Stimulated activated memory B cell treated with anti-CD40 and anti-IgM and Interleukin-4, amounts not matched to agents 10 μg/mL and 1 μg/mL and 100 μg/mL, for 72 hours (primary cell): Measurements from ENCODE around the gene ARHGAP6.
"Not testable (repeated sequence)": the region's sequence is repeated elsewhere in the genome, so short reads cannot be mapped to it uniquely, and the experiment has no call there.

Experiments used
- ATAC-seq: fragments of 150-1000 bp; cut with Tn5 transposase; 2 replicates; pipeline ENCODE4 v1.10.0; 2021
- H3K27ac Mint-ChIP-seq: one replicate; pipeline ENCODE4 v1.8.0; 2022; ENCODE audit warnings: mild to moderate bottlenecking, mixed read lengths
- H3K27me3 Mint-ChIP-seq: one replicate; pipeline ENCODE4 v1.8.0; 2022; ENCODE audit warnings: mixed read lengths
- H3K36me3 Mint-ChIP-seq: one replicate; pipeline ENCODE4 v1.8.0; 2022; ENCODE audit warnings: mixed read lengths
- H3K4me1 Mint-ChIP-seq: one replicate; pipeline ENCODE4 v1.8.0; 2022; ENCODE audit warnings: mixed read lengths
- H3K4me3 Mint-ChIP-seq: one replicate; pipeline ENCODE4 v1.8.0; 2022; ENCODE audit warnings: mild to moderate bottlenecking, moderate library complexity, mixed read lengths
- H3K9me3 Mint-ChIP-seq: one replicate; pipeline ENCODE4 v1.8.0; 2022; ENCODE audit warnings: mixed read lengths

Gene ARHGAP6

GRCh38 chrX:11535156-11535919, 130.4 kb downstream of the ARHGAP6 start:
- no peak overlapping the region for H3K4me3 Mint-ChIP-seq
- H3K27me3 Mint-ChIP-seq = no peaks in the 10 kb centered on the region
- H3K36me3 Mint-ChIP-seq = no peaks in the 10 kb centered on the region
- no peak for ATAC-seq
- no peaks in the 10 kb centered on the region for H3K4me1 Mint-ChIP-seq
- H3K9me3 Mint-ChIP-seq = no peaks in the 10 kb centered on the region
- H3K27ac Mint-ChIP-seq = peak overlapping the region; percentile 18

- Mint-ChIP-seq H3K27me3 (no peaks in the 10 kb centered on the region), H3K4me1 (no peaks in the 10 kb centered on the region), H3K36me3 (no peaks in the 10 kb centered on the region), H3K4me3 (no peak overlapping the region), H3K27ac (no peak overlapping the region), H3K9me3 (no peaks in the 10 kb centered on the region)
- peak; percentile 81 for ATAC-seq
Observed at GRCh38 chrX:11533199-11533651, 132.5 kb downstream of the ARHGAP6 start.

GRCh38 chrX:11532291-11533078, 133.2 kb downstream of the ARHGAP6 start:
- Mint-ChIP-seq H3K36me3 (no peaks in the 10 kb centered on the region), H3K4me3 (no peak overlapping the region), H3K4me1 (no peaks in the 10 kb centered on the region), H3K27ac (no peak overlapping the region), H3K27me3 (no peaks in the 10 kb centered on the region), H3K9me3 (no peaks in the 10 kb centered on the region)
- ATAC-seq = no peak

- no peak for ATAC-seq
- Mint-ChIP-seq H3K27me3 (no peaks in the 10 kb centered on the region), H3K4me1 (no peaks in the 10 kb centered on the region), H3K9me3 (no peaks in the 10 kb centered on the region), H3K4me3 (no peak overlapping the region), H3K27ac (no peak overlapping the region), H3K36me3 (no peaks in the 10 kb centered on the region)
Observed at GRCh38 chrX:11531226-11531625, 134.5 kb downstream of the ARHGAP6 start.

- H3K36me3 Mint-ChIP-seq = no peaks in the 10 kb centered on the region
- H3K4me1 Mint-ChIP-seq = no peaks in the 10 kb centered on the region
- H3K4me3 Mint-ChIP-seq = no peak overlapping the region
- no peak overlapping the region for H3K27ac Mint-ChIP-seq
- no peaks in the 10 kb centered on the region for H3K27me3 Mint-ChIP-seq
- ATAC-seq = no peak
- no peaks in the 10 kb centered on the region for H3K9me3 Mint-ChIP-seq
Observed at GRCh38 chrX:11530621-11531020, 135.1 kb downstream of the ARHGAP6 start.

DNA sequence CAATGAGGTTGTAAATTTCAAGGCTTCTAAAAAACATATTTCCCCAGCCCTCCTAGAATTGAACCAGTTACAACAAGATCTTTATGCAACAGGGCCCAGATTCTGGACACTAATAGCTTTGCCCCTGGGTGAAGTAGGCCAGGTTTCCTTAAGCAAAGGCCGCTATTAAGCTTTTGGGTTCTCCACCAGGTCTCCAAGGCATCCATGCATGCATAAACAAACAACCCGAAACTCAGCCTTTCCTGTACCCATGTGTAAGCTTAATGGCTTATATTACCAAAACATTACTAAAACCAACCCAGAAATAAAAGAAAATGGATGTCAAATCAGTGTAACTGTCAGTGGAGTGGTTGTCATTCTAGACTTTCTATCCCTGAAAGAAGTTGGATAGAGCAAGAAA, 137.1 kb downstream of the ARHGAP6 start:
- Mint-ChIP-seq H3K36me3 (no peaks in the 10 kb centered on the region), H3K9me3 (no peaks in the 10 kb centered on the region), H3K27ac (no peak overlapping the region), H3K4me3 (no peak overlapping the region), H3K4me1 (no peaks in the 10 kb centered on the region), H3K27me3 (no peaks in the 10 kb centered on the region)
- ATAC-seq = no peak

GRCh38 chrX:11525685-11526084, 140.0 kb downstream of the ARHGAP6 start:
- H3K27me3 Mint-ChIP-seq = no peaks in the 10 kb centered on the region
- no peaks in the 10 kb centered on the region for H3K36me3 Mint-ChIP-seq
- H3K4me3 Mint-ChIP-seq = no peak overlapping the region
- no peak for ATAC-seq
- no peak overlapping the region for H3K27ac Mint-ChIP-seq
- H3K4me1 Mint-ChIP-seq = no peaks in the 10 kb centered on the region
- no peaks in the 10 kb centered on the region for H3K9me3 Mint-ChIP-seq

- not testable (repeated sequence) for H3K4me3 Mint-ChIP-seq, H3K4me1 Mint-ChIP-seq, H3K27ac Mint-ChIP-seq, H3K36me3 Mint-ChIP-seq, H3K27me3 Mint-ChIP-seq, H3K9me3 Mint-ChIP-seq, ATAC-seq
Observed at GRCh38 chrX:11519234-11519633, 146.5 kb downstream of the ARHGAP6 start.

DNA sequence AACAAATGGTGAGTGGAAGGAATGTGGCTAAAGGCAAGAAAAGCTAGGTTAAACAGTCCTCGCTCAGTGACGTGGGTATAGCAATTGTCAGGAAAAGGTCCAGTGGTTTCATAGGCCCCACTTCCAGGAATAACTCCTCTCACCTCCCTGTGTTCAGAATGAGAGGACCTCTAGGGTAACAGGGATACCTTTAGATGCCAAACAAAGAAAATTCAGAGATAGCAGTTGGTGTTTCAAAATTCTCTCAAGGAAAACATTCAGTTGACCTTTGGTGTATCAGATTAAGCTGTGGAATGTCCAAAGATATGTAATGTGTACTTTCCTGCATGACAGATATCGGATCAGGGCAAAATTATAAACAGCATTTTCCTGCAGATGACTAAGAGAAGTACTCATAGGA, 155.9 kb downstream of the ARHGAP6 start:
- Mint-ChIP-seq H3K27ac (no peak overlapping the region), H3K27me3 (no peaks in the 10 kb centered on the region), H3K9me3 (peaks cover 3% of the 10 kb centered on the region), H3K36me3 (no peaks in the 10 kb centered on the region), H3K4me3 (no peak overlapping the region), H3K4me1 (no peaks in the 10 kb centered on the region)
- no peak for ATAC-seq

GRCh38 chrX:11504234-11504633, 161.5 kb downstream of the ARHGAP6 start:
- Mint-ChIP-seq H3K4me1 (no peaks in the 10 kb centered on the region), H3K27me3 (no peaks in the 10 kb centered on the region)

GRCh38 chrX:11499076-11500044, 166.4 kb downstream of the ARHGAP6 start:
- H3K9me3 Mint-ChIP-seq = no peaks in the 10 kb centered on the region
- ATAC-seq = no peak
- no peaks in the 10 kb centered on the region for H3K27me3 Mint-ChIP-seq
- H3K4me3 Mint-ChIP-seq = no peak overlapping the region
- H3K4me1 Mint-ChIP-seq = no peaks in the 10 kb centered on the region
- H3K36me3 Mint-ChIP-seq = no peaks in the 10 kb centered on the region
- no peak overlapping the region for H3K27ac Mint-ChIP-seq

More at GRCh38 chrX:11504234-11504633, 161.5 kb downstream of the ARHGAP6 start:
- H3K27ac Mint-ChIP-seq = no peak overlapping the region
- no peaks in the 10 kb centered on the region for H3K9me3 Mint-ChIP-seq
- H3K36me3 Mint-ChIP-seq = no peaks in the 10 kb centered on the region
- no peak for ATAC-seq
- H3K4me3 Mint-ChIP-seq = no peak overlapping the region

DNA sequence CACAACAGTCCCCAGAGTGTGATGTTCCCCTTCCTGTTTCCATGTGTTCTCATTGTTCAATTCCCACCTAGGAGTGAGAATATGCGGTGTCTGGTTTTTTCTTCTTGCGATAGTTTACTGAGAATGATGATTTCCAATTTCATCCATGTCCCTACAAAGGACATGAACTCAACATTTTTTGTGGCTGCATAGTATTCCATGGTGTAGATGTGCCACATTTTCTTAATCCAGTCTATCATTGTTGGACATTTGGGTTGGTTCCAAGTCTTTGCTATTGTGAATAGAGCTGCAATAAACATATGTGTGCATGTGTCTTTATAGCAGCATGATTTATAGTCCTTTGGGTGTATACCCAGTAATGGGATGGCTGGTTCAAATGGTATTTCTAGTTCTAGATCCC, 174.3 kb downstream of the ARHGAP6 start:
- H3K27ac Mint-ChIP-seq, H3K4me3 Mint-ChIP-seq, H3K4me1 Mint-ChIP-seq, H3K36me3 Mint-ChIP-seq, ATAC-seq, H3K27me3 Mint-ChIP-seq, H3K9me3 Mint-ChIP-seq: not testable (repeated sequence)

GRCh38 chrX:11484290-11484689, 181.4 kb downstream of the ARHGAP6 start:
- H3K36me3 Mint-ChIP-seq = no peaks in the 10 kb centered on the region
- H3K9me3 Mint-ChIP-seq = no peaks in the 10 kb centered on the region
- ATAC-seq = no peak
- H3K4me3 Mint-ChIP-seq = no peak overlapping the region
- no peaks in the 10 kb centered on the region for H3K4me1 Mint-ChIP-seq
- peaks cover 19% of the 10 kb centered on the region for H3K27me3 Mint-ChIP-seq
- no peak overlapping the region for H3K27ac Mint-ChIP-seq

GRCh38 chrX:11481035-11481434, 184.7 kb downstream of the ARHGAP6 start:
- Mint-ChIP-seq H3K4me1 (no peaks in the 10 kb centered on the region), H3K27ac (no peak overlapping the region), H3K36me3 (no peaks in the 10 kb centered on the region), H3K4me3 (no peak overlapping the region), H3K9me3 (no peaks in the 10 kb centered on the region), H3K27me3 (peaks cover 9% of the 10 kb centered on the region)
- no peak for ATAC-seq

DNA sequence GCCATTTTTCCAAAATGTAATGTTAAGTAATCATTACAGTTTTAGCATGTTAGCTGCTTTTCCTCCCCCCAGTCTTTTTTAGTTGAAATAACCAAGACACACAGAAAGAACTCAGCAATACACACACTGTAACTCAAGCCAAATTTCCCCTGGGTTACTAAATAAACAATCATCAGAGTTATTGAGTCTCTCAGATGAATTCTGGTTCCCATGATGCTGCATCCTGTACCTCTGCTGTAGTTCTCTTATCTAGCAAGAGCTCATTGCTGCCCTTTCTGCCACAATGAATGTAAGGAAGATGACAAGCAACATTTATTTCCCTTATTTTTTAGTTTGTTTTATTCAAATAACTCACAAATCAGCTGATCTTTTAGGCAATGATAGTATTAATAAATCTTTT, 185.1 kb downstream of the ARHGAP6 start:
- no peak overlapping the region for H3K4me3 Mint-ChIP-seq
- H3K9me3 Mint-ChIP-seq = no peaks in the 10 kb centered on the region
- no peaks in the 10 kb centered on the region for H3K4me1 Mint-ChIP-seq
- H3K36me3 Mint-ChIP-seq = no peaks in the 10 kb centered on the region
- H3K27me3 Mint-ChIP-seq = peaks cover 9% of the 10 kb centered on the region
- no peak for ATAC-seq
- no peak overlapping the region for H3K27ac Mint-ChIP-seq
